WTC11 (cell line): ENCODE results near the gene SHFL. TPM values are rescaled to one million over a fixed set of nuclear protein-coding genes. Genes with fewer than 3 reads are reported as not detected.

Experiments
- ATAC-seq: fragments of 200-7000 bp; cut with Tn5 transposase; 2 replicates; pipeline ENCODE4 v1.10.0; 2021; ENCODE audit warnings: mild to moderate bottlenecking, moderate library complexity
- CTCF ChIA-PET: fragments of 300-600 bp; sonication (Branson Sonifier 250); formaldehyde crosslinking; loops from one replicate; lab custom pipeline; 2021; ENCODE audit warnings: antibody characterized with exemption; lab: Charles Lee
- POLR2A ChIA-PET: fragments of 350-600 bp; sonication (Branson Sonifier 250); formaldehyde crosslinking; loops from one replicate; lab custom pipeline; 2021; ENCODE audit warnings: antibody characterized with exemption; lab: Charles Lee
- DNase-seq: peaks from one replicate; pipeline ENCODE4 v3.0.0; 2021; ENCODE audit warnings: low spot score
- H3K27ac Mint-ChIP-seq: 2 replicates; pipeline ENCODE4 v1.8.0; 2021; ENCODE audit warnings: mixed read lengths
- H3K27me3 Mint-ChIP-seq: 2 replicates; pipeline ENCODE4 v1.8.0; 2021; ENCODE audit warnings: low read depth, mild to moderate bottlenecking, moderate library complexity, mixed read lengths
- H3K36me3 Mint-ChIP-seq: 2 replicates; pipeline ENCODE4 v1.8.0; 2021; ENCODE audit warnings: mixed read lengths
- H3K4me1 Mint-ChIP-seq: 2 replicates; pipeline ENCODE4 v1.8.0; 2022; ENCODE audit warnings: mixed read lengths
- H3K4me3 Mint-ChIP-seq: 2 replicates; pipeline ENCODE4 v1.8.0; 2021; ENCODE audit warnings: mild to moderate bottlenecking, moderate library complexity, mixed read lengths
- H3K9me3 Mint-ChIP-seq: 2 replicates; pipeline ENCODE4 v1.8.0; 2021; ENCODE audit warnings: mixed read lengths
- CBFB ChIP-seq: sonication (generic); formaldehyde crosslinking; IDR thresholded peaks from 2 replicates; pipeline ENCODE4 v1.8.1; 2022; ENCODE audit warnings: mild to moderate bottlenecking, low read depth, missing genetic modification reagents
- E2F4 ChIP-seq: sonication (generic); formaldehyde crosslinking; IDR thresholded peaks from 2 replicates; pipeline ENCODE4 v1.8.1; 2022; ENCODE audit warnings: low read depth, mild to moderate bottlenecking, moderate library complexity, missing genetic modification reagents, borderline replicate concordance
- ELF4 ChIP-seq: sonication (generic); formaldehyde crosslinking; IDR thresholded peaks from 2 replicates; pipeline ENCODE4 v1.8.1; 2022; ENCODE audit warnings: low read depth, mild to moderate bottlenecking, moderate library complexity, missing genetic modification reagents
- ESRRA ChIP-seq: sonication (generic); formaldehyde crosslinking; IDR thresholded peaks from 2 replicates; pipeline ENCODE4 v1.8.1; 2022; ENCODE audit warnings: mild to moderate bottlenecking, missing genetic modification reagents, borderline replicate concordance
- ETV6 ChIP-seq: sonication (generic); formaldehyde crosslinking; IDR thresholded peaks from 2 replicates; pipeline ENCODE4 v1.8.1; 2022; ENCODE audit warnings: mild to moderate bottlenecking, missing genetic modification reagents
- FOXP1 ChIP-seq: sonication (generic); formaldehyde crosslinking; IDR thresholded peaks from 2 replicates; pipeline ENCODE4 v1.8.0; 2022; ENCODE audit warnings: missing genetic modification reagents, mild to moderate bottlenecking, moderate library complexity, borderline replicate concordance
- IRF2 ChIP-seq: sonication (generic); formaldehyde crosslinking; IDR thresholded peaks from 2 replicates; pipeline ENCODE4 v1.8.0; 2022; ENCODE audit warnings: low read depth, missing genetic modification reagents, borderline replicate concordance
- JUN ChIP-seq: sonication (generic); formaldehyde crosslinking; IDR thresholded peaks from 2 replicates; pipeline ENCODE4 v1.8.0; 2023; ENCODE audit warnings: mild to moderate bottlenecking, missing genetic modification reagents
- MAX ChIP-seq: sonication (generic); formaldehyde crosslinking; IDR thresholded peaks from 2 replicates; pipeline ENCODE4 v1.8.0; 2022; ENCODE audit warnings: mild to moderate bottlenecking, missing genetic modification reagents
- NFATC4 ChIP-seq: fragments of 250-450 bp; sonication (Bioruptor Pico); IDR thresholded peaks from 2 replicates; pipeline ENCODE4 v1.9.0; 2021; ENCODE audit warnings: mild to moderate bottlenecking
- SMAD3 ChIP-seq: sonication (generic); formaldehyde crosslinking; IDR thresholded peaks from 2 replicates; pipeline ENCODE4 v1.8.0; 2022; ENCODE audit warnings: missing genetic modification reagents, mild to moderate bottlenecking, borderline replicate concordance
- STAT6 ChIP-seq: sonication (generic); formaldehyde crosslinking; conservative IDR thresholded peaks from 2 replicates; pipeline ENCODE4 v1.8.1; 2023; ENCODE audit warnings: mild to moderate bottlenecking, low read depth, missing genetic modification reagents, moderate library complexity
- TEAD1 ChIP-seq: sonication (generic); formaldehyde crosslinking; IDR thresholded peaks from 2 replicates; pipeline ENCODE4 v1.8.0; 2022; ENCODE audit warnings: mild to moderate bottlenecking, missing genetic modification reagents
- TEAD4 ChIP-seq: sonication (generic); formaldehyde crosslinking; IDR thresholded peaks from 2 replicates; pipeline ENCODE4 v1.8.0; 2022; ENCODE audit warnings: mild to moderate bottlenecking, missing genetic modification reagents
- ZNF138 ChIP-seq: sonication (generic); formaldehyde crosslinking; conservative IDR thresholded peaks from 2 replicates; pipeline ENCODE4 v1.8.1; 2022; ENCODE audit warnings: mild to moderate bottlenecking, moderate library complexity, missing genetic modification reagents
- ZNF263 ChIP-seq: sonication (generic); formaldehyde crosslinking; IDR thresholded peaks from 2 replicates; pipeline ENCODE4 v1.8.1; 2022; ENCODE audit warnings: low read depth, mild to moderate bottlenecking, moderate library complexity, missing genetic modification reagents
- total RNA-seq: library from RNA; stranded (reverse); gene quantifications from 3 replicates; pipeline ENCODE4 v1.2.3, GENCODE V29; 2021
- TF ChIP-seq, protein P1 (sequence below): sonication (generic); formaldehyde crosslinking; IDR thresholded peaks from 2 replicates; pipeline ENCODE4 v1.8.1; 2023; ENCODE audit warnings: mild to moderate bottlenecking, missing genetic modification reagents
- TF ChIP-seq, protein P2 (sequence below): sonication (generic); formaldehyde crosslinking; IDR thresholded peaks from 2 replicates; pipeline ENCODE4 v1.8.1; 2023; ENCODE audit warnings: mild to moderate bottlenecking, moderate library complexity, missing genetic modification reagents

The SHFL gene
- total RNA-seq, 1 experiment from 2014 or later = 22.5 TPM

GRCh38 chr19:10111405-10111811 is 25.3 kb downstream of the SHFL start, which contains the start of gene P2RY11:
P2RY11 (plus strand) TSS chr19:10111693; CDS start chr19:10111722, 29 bp downstream.
- Mint-ChIP-seq H3K27me3 (no peaks in the 10 kb centered on the region), H3K9me3 (no peaks in the 10 kb centered on the region), H3K27ac (peak within 1 kb of the TSS; percentile 72), H3K36me3 (peaks cover 43% of the 10 kb centered on the region), H3K4me3 (no peak within 1 kb of the TSS), H3K4me1 (peaks cover 17% of the 10 kb centered on the region)
- ChIA-PET CTCF (interaction anchor here (0.6 to 2.1 kb wide), 3 partner anchors 9 to 59 kb away, joined by 3 to 7 read pairs (median 4); partner anchors contain the start of gene ANGPTL6), POLR2A (interaction anchor here (0.6 kb wide), 1 partner anchor 111 kb away, joined by 4 read pairs; no protein-coding TSS in a partner anchor)
- ATAC-seq (no peak), DNase-seq (no peak)
- TF ChIP-seq JUN (CRISPR knock-in tag) (no peak), TEAD1 (CRISPR knock-in tag) (no peak), ESRRA (CRISPR knock-in tag) (no peak), TEAD4 (no peak), CBFB (no peak), ELF4 (CRISPR knock-in tag) (no peak), IRF2 (CRISPR knock-in tag) (no peak), ZNF263 (CRISPR knock-in tag) (no peak), FOXP1 (CRISPR knock-in tag) (no peak), SMAD3 (no peak), STAT6 (CRISPR knock-in tag) (no peak), ZNF138 (CRISPR knock-in tag) (no peak), NFATC4 (CRISPR knock-in tag) (no peak)
- TF ChIP-seq, protein P1, sequence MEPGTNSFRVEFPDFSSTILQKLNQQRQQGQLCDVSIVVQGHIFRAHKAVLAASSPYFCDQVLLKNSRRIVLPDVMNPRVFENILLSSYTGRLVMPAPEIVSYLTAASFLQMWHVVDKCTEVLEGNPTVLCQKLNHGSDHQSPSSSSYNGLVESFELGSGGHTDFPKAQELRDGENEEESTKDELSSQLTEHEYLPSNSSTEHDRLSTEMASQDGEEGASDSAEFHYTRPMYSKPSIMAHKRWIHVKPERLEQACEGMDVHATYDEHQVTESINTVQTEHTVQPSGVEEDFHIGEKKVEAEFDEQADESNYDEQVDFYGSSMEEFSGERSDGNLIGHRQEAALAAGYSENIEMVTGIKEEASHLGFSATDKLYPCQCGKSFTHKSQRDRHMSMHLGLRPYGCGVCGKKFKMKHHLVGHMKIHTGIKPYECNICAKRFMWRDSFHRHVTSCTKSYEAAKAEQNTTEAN (CRISPR knock-in tag) = no peak
- TF ChIP-seq, protein P2, sequence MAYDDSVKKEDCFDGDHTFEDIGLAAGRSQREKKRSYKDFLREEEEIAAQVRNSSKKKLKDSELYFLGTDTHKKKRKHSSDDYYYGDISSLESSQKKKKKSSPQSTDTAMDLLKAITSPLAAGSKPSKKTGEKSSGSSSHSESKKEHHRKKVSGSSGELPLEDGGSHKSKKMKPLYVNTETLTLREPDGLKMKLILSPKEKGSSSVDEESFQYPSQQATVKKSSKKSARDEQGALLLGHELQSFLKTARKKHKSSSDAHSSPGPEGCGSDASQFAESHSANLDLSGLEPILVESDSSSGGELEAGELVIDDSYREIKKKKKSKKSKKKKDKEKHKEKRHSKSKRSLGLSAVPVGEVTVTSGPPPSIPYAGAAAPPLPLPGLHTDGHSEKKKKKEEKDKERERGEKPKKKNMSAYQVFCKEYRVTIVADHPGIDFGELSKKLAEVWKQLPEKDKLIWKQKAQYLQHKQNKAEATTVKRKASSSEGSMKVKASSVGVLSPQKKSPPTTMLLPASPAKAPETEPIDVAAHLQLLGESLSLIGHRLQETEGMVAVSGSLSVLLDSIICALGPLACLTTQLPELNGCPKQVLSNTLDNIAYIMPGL = no peak

DNA sequence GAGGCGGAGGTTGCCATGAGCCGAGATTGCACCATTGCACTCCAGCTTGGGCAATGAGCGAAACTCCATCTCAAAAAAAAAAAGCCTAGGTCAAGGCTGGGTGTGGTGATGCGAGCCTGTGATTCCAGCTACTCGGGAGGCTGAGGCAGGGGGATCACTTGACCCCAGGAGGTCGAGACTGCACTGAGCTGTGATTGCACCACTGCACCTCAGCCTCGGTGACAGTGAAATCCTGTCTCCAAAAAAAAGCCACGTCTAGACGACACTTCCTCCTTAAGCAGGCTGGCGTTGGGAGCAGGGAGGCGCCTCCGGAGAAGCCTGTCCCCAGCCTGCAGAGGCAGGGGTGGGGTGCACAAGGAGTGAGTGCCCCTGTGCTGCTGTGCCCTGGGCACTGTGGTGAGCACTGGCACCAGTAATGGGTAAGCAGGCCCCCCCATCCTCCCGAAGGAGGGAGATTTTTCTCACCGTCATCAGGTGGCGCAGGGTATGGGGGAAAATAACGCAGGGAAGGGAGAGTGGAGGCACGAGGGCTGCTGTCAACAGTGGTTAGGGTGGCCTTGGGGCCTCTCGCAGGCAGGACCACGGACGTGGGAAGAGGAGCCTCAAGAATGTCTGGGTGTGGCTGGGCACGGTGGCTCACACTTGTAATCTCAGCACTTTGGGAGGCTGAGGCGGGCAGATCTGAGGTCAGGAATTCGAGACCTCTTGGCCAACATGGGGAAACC is 26.1 kb downstream of the SHFL start:
- no peak for ATAC-seq
- Mint-ChIP-seq H3K4me3 (no peak overlapping the region), H3K4me1 (peaks cover 11% of the 10 kb centered on the region), H3K27me3 (no peaks in the 10 kb centered on the region), H3K36me3 (peaks cover 42% of the 10 kb centered on the region), H3K27ac (peak overlapping the region; percentile 72; the same call in 1 of the 2 replicates), H3K9me3 (no peaks in the 10 kb centered on the region)
- ChIA-PET CTCF (interaction anchor here (0.6 to 2.5 kb wide), 10 partner anchors 9 to 187 kb away, joined by 3 to 23 read pairs (median 4); partner anchors contain the start of gene ANGPTL6), POLR2A (interaction anchor here (0.6 kb wide), 1 partner anchor 112 kb away, joined by 4 read pairs; no protein-coding TSS in a partner anchor)
- no peak for DNase-seq
- TF ChIP-seq ETV6 (CRISPR knock-in tag) (0 out of 2 replicates have a peak, but pooled peaks have one; percentile 30), E2F4 (no peak), MAX (CRISPR knock-in tag) (no peak)
